GM12878 (cell line): ENCODE results near the gene LRRC8B. TPM values are rescaled to one million over a fixed set of nuclear protein-coding genes. Genes with fewer than 3 reads are reported as not detected.
A peak's percentile ranks its signal among the peaks of the same experiment; 100 is the strongest.
"Not testable (repeated sequence)": the region's sequence is repeated elsewhere in the genome, so short reads cannot be mapped to it uniquely, and the experiment has no call there.

Source experiments
- ATAC-seq: fragments of 200-7000 bp; cut with Tn5 transposase; 3 replicates; pipeline ENCODE4 v1.9.1; 2020; ENCODE audit warnings: mild to moderate bottlenecking, moderate library complexity
- BruUV-seq: library from RNA; stranded (reverse); fragments of 400-500 nt; replicated peaks from 2 replicates; lab custom pipeline; 2021; lab: Mats Ljungman, UMichigan
- CTCF ChIA-PET: fragments of 300-600 bp; sonication (Branson Sonifier 250); formaldehyde crosslinking; extraction: SDS; loops from one replicate; lab custom pipeline; 2021; ENCODE audit warnings: inconsistent platforms; lab: Yijun Ruan, JAX
- POLR2A ChIA-PET: fragments of 350-600 bp; formaldehyde crosslinking; extraction: SDS; loops from one replicate; lab custom pipeline; 2021; ENCODE audit warnings: inconsistent platforms; lab: Charles Lee
- RAD21 ChIA-PET: fragments of 300-600 bp; sonication (Branson Sonifier 250); formaldehyde crosslinking; loops from one replicate; lab custom pipeline; 2023; ENCODE audit warnings: antibody characterized with exemption; ENCODE audit not compliant: unreplicated experiment; lab: Charles Lee
- SMC1A ChIA-PET: fragments of 300-600 bp; sonication (Branson Sonifier 250); formaldehyde crosslinking; loops from one replicate; lab custom pipeline; 2023; ENCODE audit not compliant: unreplicated experiment, uncharacterized antibody; lab: Charles Lee
- DNase-seq: peaks from one replicate; pipeline ENCODE4 v3.0.0-alpha.2; 2011; ENCODE audit warnings: low read depth, low spot score
- FAIRE-seq: peaks from 3 replicates; lab custom pipeline; 2011; peaks lifted over from hg19 to GRCh38; lab: Jason Lieb, UNC
- H2AFZ ChIP-seq: 2 replicates; pipeline ENCODE4 v1.6.0; 2011; ENCODE audit warnings: low read depth, low read length, control low read depth; ENCODE audit not compliant: control insufficient read depth
- H3K27ac ChIP-seq: 2 replicates; pipeline ENCODE4 v1.5.1; 2011; ENCODE audit warnings: control low read depth; ENCODE audit not compliant: control insufficient read depth, insufficient read depth
- H3K27me3 ChIP-seq, 2 experiments: replicated peaks in 1 of 2; 2 replicates each; pipeline versions ENCODE4 v1.6.0 to v1.6.1; 2011; ENCODE audit warnings: low read length in 1 of 2; ENCODE audit not compliant: control insufficient read depth in 2 of 2, insufficient read depth in 2 of 2
- H3K36me3 ChIP-seq, 2 experiments: 2 replicates each; pipeline ENCODE4 v1.5.1; 2011; ENCODE audit warnings: low read length in 1 of 2; ENCODE audit not compliant: control insufficient read depth in 2 of 2, insufficient read depth in 2 of 2
- H3K4me1 ChIP-seq: 2 replicates; pipeline ENCODE4 v1.6.1; 2011; ENCODE audit warnings: mild to moderate bottlenecking, low read length, moderate library complexity, mixed read lengths; ENCODE audit not compliant: control insufficient read depth, insufficient read depth
- H3K4me2 ChIP-seq: 2 replicates; pipeline ENCODE4 v1.6.0; 2011; ENCODE audit warnings: control low read depth; ENCODE audit not compliant: control insufficient read depth, insufficient read depth
- H3K4me3 ChIP-seq: fragments of 200-600 bp; sonication (generic); 2 replicates; pipeline ENCODE4 v1.5.1; 2016
- H3K79me2 ChIP-seq: 2 replicates; pipeline ENCODE4 v1.6.0; 2011; ENCODE audit warnings: low read length; ENCODE audit not compliant: control insufficient read depth, insufficient read depth
- H3K9ac ChIP-seq: 2 replicates; pipeline ENCODE4 v1.8.0; 2011; ENCODE audit warnings: low read length, control low read depth, mixed read lengths; ENCODE audit not compliant: control insufficient read depth, insufficient read depth
- H3K9me3 ChIP-seq: replicated peaks from 3 replicates; pipeline ENCODE4 v1.5.1; 2011; ENCODE audit warnings: mild to moderate bottlenecking, low read length; ENCODE audit not compliant: control insufficient read depth, insufficient read depth
- H4K20me1 ChIP-seq: 2 replicates; pipeline ENCODE4 v1.6.0; 2011; ENCODE audit not compliant: control insufficient read depth, insufficient read depth
- HDGF ChIP-seq: fragments of 450-650 bp; IDR thresholded peaks from 2 replicates; pipeline ENCODE4 v1.6.1; 2016; ENCODE audit warnings: antibody characterized with exemption
- NFYB ChIP-seq: IDR thresholded peaks from 2 replicates; pipeline ENCODE4 v1.6.1; 2011; ENCODE audit warnings: low read depth, mild to moderate bottlenecking, low read length, improper control_type of control experiment, moderate library complexity; ENCODE audit not compliant: insufficient read depth
- WGBS: methylation state at CpG from one replicate; pipeline ENCODE4 v1.1.6; 2016; ENCODE audit warnings: low lambda C conversion rate; ENCODE audit not compliant: insufficient replicate concordance, insufficient coverage; ENCODE audit errors: missing lambda C conversion rate; 5-methylcytosine and 5-hydroxymethylcytosine counted together
- in situ Hi-C: fragments of 300-500 bp; cut with MboI; formaldehyde crosslinking; loops from 9 replicates; pipeline ENCODE4 v1.14.3; 2018; ENCODE audit warnings: mixed read lengths
- intact Hi-C: fragments of 100-400 bp; cut with micrococcal nuclease; formaldehyde crosslinking; loops from one replicate; pipeline ENCODE4 v1.14.2; 2022; ENCODE audit not compliant: unreplicated experiment
- polyA plus RNA-seq, 11 experiments: library from polyadenylated mRNA; depleted of rRNA in 4 of 11; unstranded in 6 of 11; stranded (reverse) in 5 of 11; fragments of >200 nt; fragmentation: Nextera tagmentation in 4 of 11; fragmentation: Illumina TruSeq in 1 of 11; extraction: Ambion mirVana in 4 of 11; extraction: Trizol in 1 of 11; gene quantifications; 1 replicate in 1 of 11; 2 replicates in 10 of 11; pipeline versions ENCODE4 v1.2.1 to v1.2.3, GENCODE V29; 2011 to 2016; ENCODE audit warnings: inconsistent platforms in 2 of 11, missing spikeins in 2 of 11, low read depth in 1 of 11
- total RNA-seq, 4 experiments: library from RNA; depleted of rRNA in 3 of 4; stranded (reverse); fragments of >200 nt in 3 of 4; fragmentation: Illumina TruSeq in 1 of 4; extraction: Trizol in 1 of 4; gene quantifications; 2 replicates each; pipeline versions ENCODE4 v1.2.1 to v1.2.3, GENCODE V29; 2013 to 2021

The LRRC8B gene
- total and polyA plus RNA-seq, 10 of the 15 experiments (the other 5 are each of a cell fraction or from before 2014, with no cell fraction given): 1.3 to 9.2 (median 5.4) TPM

GRCh38 chr1:89510061-89510460 is 14.6 kb upstream of the LRRC8B start:
- H3K4me1 ChIP-seq, BruUV-seq, FAIRE-seq, H3K9me3 ChIP-seq, DNase-seq, H4K20me1 ChIP-seq, intact Hi-C loops, CTCF ChIA-PET, H2AFZ ChIP-seq, H3K4me3 ChIP-seq, ATAC-seq, H3K4me2 ChIP-seq, H3K79me2 ChIP-seq, H3K27me3 ChIP-seq, H3K36me3 ChIP-seq, POLR2A ChIA-PET, H3K9ac ChIP-seq, SMC1A ChIA-PET, RAD21 ChIA-PET, H3K27ac ChIP-seq: not testable (repeated sequence)
- 83% methylated on average over 3 of the region's 5 CpGs for WGBS
- in situ Hi-C loops: loop anchor here (25.0 kb wide), 1 partner anchor 477 kb away; the partner anchor contains the start of gene ZNF326

GRCh38 chr1:89512996-89513720 is 11.5 kb upstream of the LRRC8B start:
- ATAC-seq (no peak), DNase-seq (no peak), FAIRE-seq (no peak)
- no peaks in the 10 kb centered on the region for H3K4me1 ChIP-seq
- no peaks in the 10 kb centered on the region for H3K9me3 ChIP-seq
- no peaks in the 10 kb centered on the region for H4K20me1 ChIP-seq
- no peaks in the 10 kb centered on the region for H3K79me2 ChIP-seq
- no TSS peak for BruUV-seq
- H3K4me3 ChIP-seq: no peak overlapping the region
- intact Hi-C loops: no loop called here
- TF ChIP-seq NFYB: peak; percentile 24; the same call in 1 of the 2 replicates
- TF ChIP-seq HDGF: no peak
- TF ChIP-seq, all 136 proteins: peak for 1
- H3K36me3 ChIP-seq: no peaks in the 10 kb centered on the region
- SMC1A ChIA-PET: interaction anchor here (0.9 to 2.1 kb wide), 3 partner anchors 84 to 267 kb away, joined by 3 to 10 read pairs (median 4); no protein-coding TSS in a partner anchor
- in situ Hi-C loops: loop anchor here (25.0 kb wide), 1 partner anchor 474 kb away; the partner anchor contains the start of gene ZNF326
- no peak overlapping the region for H3K9ac ChIP-seq
- WGBS: 47% methylated on average over 1 of the region's 1 CpG
- H3K27ac ChIP-seq: no peak overlapping the region
- no peaks in the 10 kb centered on the region for H3K27me3 ChIP-seq
- POLR2A ChIA-PET: no interaction called here
- RAD21 ChIA-PET: no interaction called here
- CTCF ChIA-PET: interaction anchor here (0.6 kb wide), 1 partner anchor 367 kb away, joined by 3 read pairs; no protein-coding TSS in a partner anchor
- no peak overlapping the region for H2AFZ ChIP-seq
- no peak overlapping the region for H3K4me2 ChIP-seq
